HL-60 (cell line): ENCODE measurements around the gene RAB1B.

Experiments
- DNase-seq, 2 experiments: peaks; one replicate each; pipeline ENCODE4 v3.0.0-alpha.2; 2010 to 2020; ENCODE audit warnings: low read depth in 1 of 2, low spot score in 1 of 2
- H3K27ac ChIP-seq: fragments of 250-450 bp; sonication (Bioruptor Pico); replicated peaks from 2 replicates; pipeline ENCODE4 v1.5.1; 2020; ENCODE audit warnings: mild to moderate bottlenecking, moderate library complexity
- H3K27me3 ChIP-seq: fragments of 250-450 bp; sonication (Bioruptor Pico); 2 replicates; pipeline ENCODE4 v1.5.1; 2021; ENCODE audit warnings: mild to moderate bottlenecking, moderate library complexity; ENCODE audit not compliant: insufficient read depth, poor library complexity, severe bottlenecking
- H3K4me3 ChIP-seq: replicated peaks from 2 replicates; pipeline ENCODE4 v1.5.1; 2011; ENCODE audit warnings: mild to moderate bottlenecking, control low read depth, low read length; ENCODE audit not compliant: insufficient read depth
- CTCF ChIP-seq: IDR thresholded peaks from one replicate; pipeline ENCODE4 v1.5.1; 2011; ENCODE audit warnings: low read length, control low read depth, inconsistent platforms; ENCODE audit not compliant: insufficient read depth
- GABPA ChIP-seq: IDR thresholded peaks from 2 replicates; pipeline ENCODE4 v1.6.1; 2012; ENCODE audit warnings: low read depth
- POLR2AphosphoS5 ChIP-seq: IDR thresholded peaks from 2 replicates; pipeline ENCODE4 v1.6.1; 2012; ENCODE audit warnings: low read depth
- REST ChIP-seq: IDR thresholded peaks from 2 replicates; pipeline ENCODE4 v1.6.1; 2012; ENCODE audit warnings: low read depth; ENCODE audit not compliant: insufficient replicate concordance
- SPI1 ChIP-seq: IDR thresholded peaks from 2 replicates; pipeline ENCODE4 v1.6.1; 2012; ENCODE audit warnings: low read depth, mild to moderate bottlenecking, borderline replicate concordance

RAB1B gene

GRCh38 chr11:66288671-66289547 lies 20.5 kb downstream of the RAB1B start, which contains the start of gene YIF1A:
Gene YIF1A (minus strand): TSS chr11:66289143. CDS start chr11:66288985, 158 bp downstream.
- H3K27me3 ChIP-seq: peaks cover 17% of the 10 kb centered on the region
- peak; percentile 99 to 100 for DNase-seq
- TF ChIP-seq GABPA: peak; percentile 73; the same call in 1 of the 2 replicates
- TF ChIP-seq SPI1: no peak
- no peak for TF ChIP-seq REST
- TF ChIP-seq POLR2AphosphoS5: peak; percentile 81
- H3K4me3 ChIP-seq: peak within 1 kb of the TSS; percentile 90
- peak within 1 kb of the TSS; percentile 60 for H3K27ac ChIP-seq

- TF ChIP-seq REST: peak; percentile 99
- TF ChIP-seq GABPA: no peak
- peak overlapping the region; percentile 44 for H3K27ac ChIP-seq
- peak in 1 of 2 experiments; percentile 69 for DNase-seq
Observed at GRCh38 chr11:66289548-66290329, 21.3 kb downstream of the RAB1B start.

GRCh38 chr11:66290330-66290621 lies 21.8 kb downstream of the RAB1B start:
- no peak overlapping the region for H3K27ac ChIP-seq
- peaks cover 17% of the 10 kb centered on the region for H3K27me3 ChIP-seq
- H3K4me3 ChIP-seq: no peak overlapping the region
- TF ChIP-seq GABPA (no peak), CTCF (no peak), SPI1 (no peak), REST (no peak), POLR2AphosphoS5 (no peak)
- DNase-seq: no peak

More at GRCh38 chr11:66289548-66290329, 21.3 kb downstream of the RAB1B start:
- Histone ChIP-seq H3K27me3 (peaks cover 17% of the 10 kb centered on the region), H3K4me3 (peak overlapping the region; percentile 58)

- Histone ChIP-seq H3K4me3 (no peak overlapping the region; the same call in 1 of the 2 replicates), H3K27me3 (peaks cover 17% of the 10 kb centered on the region), H3K27ac (no peak overlapping the region)
- DNase-seq: no peak
- TF ChIP-seq SPI1: no peak
- no peak for TF ChIP-seq GABPA
- no peak for TF ChIP-seq CTCF
- no peak for TF ChIP-seq REST
- no peak for TF ChIP-seq POLR2AphosphoS5
Observed at GRCh38 chr11:66291303-66291705, 22.9 kb downstream of the RAB1B start.
